ENCODE results near the gene CDH9. TPM values are rescaled to one million over a fixed set of nuclear protein-coding genes. Genes with fewer than 3 reads are reported as not detected.
A peak's percentile ranks its signal among the peaks of the same experiment; 100 is the strongest.
"Not testable (repeated sequence)": the region's sequence is repeated elsewhere in the genome, so short reads cannot be mapped to it uniquely, and the experiment has no call there.

CDH9 gene
- total and polyA plus RNA-seq, 9 of the 15 experiments (the other 6 are each of a cell fraction or from before 2014, with no cell fraction given): not detected

DNA sequence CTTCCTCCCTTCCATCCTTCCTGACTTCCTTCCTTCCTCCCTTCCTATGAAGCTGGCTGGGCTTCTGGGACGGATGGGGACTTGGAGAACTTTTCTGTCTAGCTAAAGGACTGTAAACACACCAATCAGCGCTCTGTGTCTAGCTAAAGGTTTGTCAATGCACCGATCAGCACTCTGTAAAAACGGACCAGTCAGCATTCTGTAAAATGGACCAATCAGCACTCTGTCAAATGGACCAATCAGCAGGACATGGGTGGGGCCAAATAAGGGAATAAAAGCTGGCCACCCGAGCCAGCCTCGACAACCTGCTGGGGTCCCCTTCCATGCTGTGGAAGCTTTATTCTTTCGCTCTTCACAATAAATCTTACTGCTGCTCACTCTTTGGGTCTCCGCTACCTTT lies 185.9 kb downstream of the CDH9 start:
- H3K4me3 ChIP-seq; H3K27ac ChIP-seq (ENCODE audit: extremely low read depth, low read depth, low read length); H2AFZ ChIP-seq (ENCODE audit: low read depth, low read length); POLR2A ChIA-PET; H3K4me1 ChIP-seq (replicated peaks in 1 of 2; ENCODE audit: control insufficient read depth in 2 of 2, insufficient read depth in 2 of 2, low read length in 2 of 2); H3K27me3 ChIP-seq (ENCODE audit: control insufficient read depth in 2 of 2, insufficient read depth in 2 of 2, low read length in 2 of 2); H3K36me3 ChIP-seq (ENCODE audit: control insufficient read depth, insufficient read depth, low read length); H4K20me1 ChIP-seq (replicated peaks; ENCODE audit: control insufficient read depth, insufficient read depth, low read length); intact Hi-C loops (cut with micrococcal nuclease); in situ Hi-C loops (cut with MboI); H3K4me2 ChIP-seq (ENCODE audit: insufficient read depth, low read length); CTCF ChIA-PET (ENCODE audit: low intra/inter-chr PET ratio); BruUV-seq (replicated peaks); FAIRE-seq; H3K9me1 ChIP-seq (ENCODE audit: control insufficient read depth, insufficient read depth, low read length); DNase-seq (ENCODE audit: extremely low read depth in 1 of 4, low spot score in 3 of 4); ATAC-seq; H3K9me3 ChIP-seq (replicated peaks; ENCODE audit: control insufficient read depth, insufficient read depth, low read depth, low read length); H3K9ac ChIP-seq (ENCODE audit: insufficient read depth in 1 of 2, low read depth in 2 of 2, low read length in 2 of 2); H3K79me2 ChIP-seq (ENCODE audit: control insufficient read depth, insufficient read depth, low read length): not testable (repeated sequence)
- peak; percentile 21; the same call in 1 of the 2 replicates for TF ChIP-seq C11orf30 (IDR thresholded peaks at IDR 0.05; ENCODE audit: low read depth)
- peak; percentile 35; the same call in 1 of the 2 replicates for TF ChIP-seq ZNF316 (IDR thresholded peaks at IDR 0.05)
- peak; percentile 57; the same call in 1 of the 2 replicates for TF ChIP-seq MAFG (tag; conservative IDR thresholded peaks at IDR 0.05)
- 0% methylated on average over 8 of the region's 8 CpGs for WGBS (ENCODE audit: insufficient coverage, low coverage, missing lambda C conversion rate)

- Histone ChIP-seq H3K9me3 (replicated peaks; ENCODE audit: control insufficient read depth, insufficient read depth, low read depth, low read length) (no peaks in the 10 kb centered on the region), H3K9ac (ENCODE audit: insufficient read depth in 1 of 2, low read depth in 2 of 2, low read length in 2 of 2) (no peak overlapping the region), H2AFZ (ENCODE audit: low read depth, low read length) (no peak overlapping the region), H3K36me3 (ENCODE audit: control insufficient read depth, insufficient read depth, low read length) (no peaks in the 10 kb centered on the region), H4K20me1 (replicated peaks; ENCODE audit: control insufficient read depth, insufficient read depth, low read length) (no peaks in the 10 kb centered on the region), H3K4me3 (no peak overlapping the region), H3K79me2 (ENCODE audit: control insufficient read depth, insufficient read depth, low read length) (no peaks in the 10 kb centered on the region), H3K27ac (ENCODE audit: extremely low read depth, low read depth, low read length) (no peak overlapping the region), H3K9me1 (ENCODE audit: control insufficient read depth, insufficient read depth, low read length) (no peaks in the 10 kb centered on the region), H3K4me1 (replicated peaks in 1 of 2; ENCODE audit: control insufficient read depth in 2 of 2, insufficient read depth in 2 of 2, low read length in 2 of 2) (no peaks in the 10 kb centered on the region), H3K27me3 (ENCODE audit: control insufficient read depth in 2 of 2, insufficient read depth in 2 of 2, low read length in 2 of 2) (no peaks in the 10 kb centered on the region), H3K4me2 (ENCODE audit: insufficient read depth, low read length) (no peak overlapping the region)
- CTCF ChIA-PET (ENCODE audit: low intra/inter-chr PET ratio): no interaction called here
- intact Hi-C loops (cut with micrococcal nuclease): no loop called here
- in situ Hi-C loops (cut with MboI): no loop called here
- FAIRE-seq: no peak
- no peak for ATAC-seq
- no TSS peak for BruUV-seq (replicated peaks)
- 3% methylated on average over 14 of the region's 14 CpGs for WGBS (ENCODE audit: insufficient coverage, low coverage, missing lambda C conversion rate)
- no peak for DNase-seq (ENCODE audit: extremely low read depth in 1 of 4, low spot score in 3 of 4)
- POLR2A ChIA-PET: no interaction called here
- TF ChIP-seq ZNF174 (CRISPR knock-in tag; IDR thresholded peaks at IDR 0.05) (no peak), CHD4 (IDR thresholded peaks at IDR 0.05; ENCODE audit: insufficient read depth, insufficient replicate concordance, low read depth, low read length, poor library complexity, severe bottlenecking) (no peak), GATAD2A (IDR thresholded peaks at IDR 0.05) (no peak), JUND (IDR thresholded peaks at IDR 0.05; ENCODE audit: borderline replicate concordance, low read depth, low read length) (no peak), JUND (tag; IDR thresholded peaks at IDR 0.05; ENCODE audit: borderline replicate concordance, low read depth, low read length) (no peak), NFRKB (IDR thresholded peaks at IDR 0.05; ENCODE audit: low read depth) (no peak), ZNF263 (CRISPR knock-in tag; IDR thresholded peaks at IDR 0.05; ENCODE audit: borderline replicate concordance) (no peak), ETV1 (tag; conservative IDR thresholded peaks at IDR 0.05; ENCODE audit: low read depth) (no peak), MAFF (IDR thresholded peaks at IDR 0.05; ENCODE audit: low read length) (no peak), ARID1B (IDR thresholded peaks at IDR 0.05) (no peak), ZZZ3 (IDR thresholded peaks at IDR 0.05) (no peak), ELF2 (CRISPR knock-in tag; IDR thresholded peaks at IDR 0.05) (no peak), CBX1 (IDR thresholded peaks at IDR 0.05; ENCODE audit: low read depth) (no peak), E2F1 (CRISPR knock-in tag; IDR thresholded peaks at IDR 0.05) (no peak), SMC3 (conservative IDR thresholded peaks at IDR 0.05; ENCODE audit: insufficient read depth, low read depth, low read length) (no peak)
These were observed 191.2 kb downstream of the CDH9 start for GRCh38 chr5:26847041-26847736.
